GM10248 (cell line): ENCODE measurements around the gene UBE2E3.
"Not testable (repeated sequence)": the region's sequence is repeated elsewhere in the genome, so short reads cannot be mapped to it uniquely, and the experiment has no call there.

Source experiments
- CTCF ChIA-PET: fragments of 300-600 bp; sonication (Branson Sonifier 250); formaldehyde crosslinking; extraction: SDS; loops from one replicate; lab custom pipeline; 2021; ENCODE audit warnings: antibody characterized with exemption; lab: Yijun Ruan, JAX
- POLR2A ChIA-PET: fragments of 350-650 bp; sonication (Branson Sonifier 250); formaldehyde crosslinking; extraction: SDS; loops from one replicate; lab custom pipeline; 2020; ENCODE audit warnings: antibody characterized with exemption; lab: Yijun Ruan, JAX
- DNase-seq: peaks from one replicate; pipeline ENCODE4 v3.0.0; 2012; ENCODE audit errors: extremely low spot score
- TF ChIP-seq, protein P1 (sequence below): IDR thresholded peaks from 2 replicates; pipeline ENCODE4 v1.5.1; 2012; ENCODE audit warnings: mild to moderate bottlenecking, low read depth; ENCODE audit errors: extremely low read depth, missing control alignments, control extremely low read depth

UBE2E3 gene

DNA sequence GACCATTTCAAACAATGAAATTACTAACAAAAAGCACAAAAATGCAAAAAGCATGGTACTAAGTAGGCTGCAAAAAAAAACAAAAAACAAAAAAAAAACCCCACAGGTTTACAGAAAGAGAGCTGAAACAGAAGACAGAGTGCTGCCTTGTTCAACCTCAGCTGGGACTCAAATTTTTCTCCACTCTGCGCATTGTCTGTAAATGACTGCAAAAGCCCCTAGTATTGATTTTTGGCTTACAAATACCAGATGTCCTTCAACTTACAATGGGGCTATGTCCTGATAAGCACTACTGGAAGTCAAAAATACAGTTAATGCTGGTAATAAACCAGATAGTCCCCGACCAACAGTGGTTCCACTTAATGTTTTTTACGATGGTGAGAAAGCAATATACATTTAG is 42.2 kb downstream of the UBE2E3 start:
- ChIA-PET POLR2A (no interaction called here), CTCF (interaction anchor here (1.2 to 1.5 kb wide), 3 partner anchors 14 to 42 kb away, joined by 3 to 4 read pairs (median 3); partner anchors contain the start of gene UBE2E3)
- TF ChIP-seq, protein P1, sequence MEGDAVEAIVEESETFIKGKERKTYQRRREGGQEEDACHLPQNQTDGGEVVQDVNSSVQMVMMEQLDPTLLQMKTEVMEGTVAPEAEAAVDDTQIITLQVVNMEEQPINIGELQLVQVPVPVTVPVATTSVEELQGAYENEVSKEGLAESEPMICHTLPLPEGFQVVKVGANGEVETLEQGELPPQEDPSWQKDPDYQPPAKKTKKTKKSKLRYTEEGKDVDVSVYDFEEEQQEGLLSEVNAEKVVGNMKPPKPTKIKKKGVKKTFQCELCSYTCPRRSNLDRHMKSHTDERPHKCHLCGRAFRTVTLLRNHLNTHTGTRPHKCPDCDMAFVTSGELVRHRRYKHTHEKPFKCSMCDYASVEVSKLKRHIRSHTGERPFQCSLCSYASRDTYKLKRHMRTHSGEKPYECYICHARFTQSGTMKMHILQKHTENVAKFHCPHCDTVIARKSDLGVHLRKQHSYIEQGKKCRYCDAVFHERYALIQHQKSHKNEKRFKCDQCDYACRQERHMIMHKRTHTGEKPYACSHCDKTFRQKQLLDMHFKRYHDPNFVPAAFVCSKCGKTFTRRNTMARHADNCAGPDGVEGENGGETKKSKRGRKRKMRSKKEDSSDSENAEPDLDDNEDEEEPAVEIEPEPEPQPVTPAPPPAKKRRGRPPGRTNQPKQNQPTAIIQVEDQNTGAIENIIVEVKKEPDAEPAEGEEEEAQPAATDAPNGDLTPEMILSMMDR: no peak
- DNase-seq: no peak

DNA sequence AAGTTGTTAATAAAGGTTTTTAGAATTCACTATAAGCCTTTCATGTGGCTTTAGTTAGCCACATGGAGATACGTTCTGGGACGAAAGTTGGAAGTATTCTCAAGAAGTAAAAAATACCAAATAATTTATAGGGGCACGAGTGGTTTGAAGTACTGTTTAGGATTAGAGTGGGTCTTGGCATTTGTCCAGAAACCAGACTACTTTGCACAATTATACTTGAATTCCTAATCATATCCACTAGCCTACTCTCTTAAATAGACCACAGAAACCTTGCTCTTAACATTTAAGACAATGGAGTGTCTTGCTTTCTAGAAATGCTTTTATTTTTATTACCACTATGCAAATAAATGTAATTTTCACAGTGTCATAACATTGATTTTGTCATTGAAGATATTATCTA is 44.6 kb downstream of the UBE2E3 start:
- ChIA-PET CTCF (interaction anchor here (1.1 to 1.3 kb wide), 2 partner anchors 11 to 12 kb away, joined by 3 read pairs; no protein-coding TSS in a partner anchor), POLR2A (no interaction called here)
- no peak for DNase-seq
- TF ChIP-seq, protein P1: no peak

DNA sequence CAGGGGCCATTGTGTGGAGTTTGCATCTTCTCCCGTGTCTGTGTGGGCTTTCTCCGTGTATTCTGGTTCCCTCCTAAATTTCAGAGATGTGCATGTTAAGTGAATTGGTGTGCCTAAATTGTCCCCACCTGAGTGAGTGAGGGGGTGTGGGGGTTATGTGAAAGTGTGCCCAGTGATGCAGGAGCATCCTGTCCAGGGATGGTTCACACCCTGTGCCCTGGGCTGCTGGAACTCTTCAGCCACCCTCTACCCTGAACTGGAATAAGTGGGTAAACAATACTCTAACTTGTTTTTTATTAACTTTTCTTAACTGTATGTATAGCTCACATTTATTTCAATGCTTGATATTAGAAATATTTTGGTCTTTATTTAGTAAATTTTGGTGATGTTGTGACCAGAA is 56.0 kb downstream of the UBE2E3 start:
- ChIA-PET POLR2A (no interaction called here), CTCF (interaction anchor here (1.1 to 3.6 kb wide), 4 partner anchors 14 to 433 kb away, joined by 3 to 18 read pairs (median 4); no protein-coding TSS in a partner anchor)
- no peak for DNase-seq
- TF ChIP-seq, protein P1: no peak

- POLR2A ChIA-PET: interaction anchor here (0.7 kb wide), 1 partner anchor 29 kb away, joined by 3 read pairs; no protein-coding TSS in a partner anchor
- no peak for DNase-seq
- CTCF ChIA-PET: interaction anchor here (0.7 to 3.6 kb wide), 9 partner anchors 10 to 432 kb away, joined by 3 to 18 read pairs (median 3); partner anchors contain the start of gene UBE2E3
Observed at GRCh38 chr2:181036848-181037603, 56.6 kb downstream of the UBE2E3 start.

GRCh38 chr2:181037922-181038321 is 57.5 kb downstream of the UBE2E3 start:
- POLR2A ChIA-PET: no interaction called here
- DNase-seq: no peak
- CTCF ChIA-PET: interaction anchor here (0.7 to 3.6 kb wide), 8 partner anchors 9 to 431 kb away, joined by 3 to 18 read pairs (median 3); partner anchors contain the start of gene UBE2E3
- TF ChIP-seq, protein P1: no peak

More at GRCh38 chr2:181036848-181037603, 56.6 kb downstream of the UBE2E3 start:
- TF ChIP-seq, protein P1: no peak

DNA sequence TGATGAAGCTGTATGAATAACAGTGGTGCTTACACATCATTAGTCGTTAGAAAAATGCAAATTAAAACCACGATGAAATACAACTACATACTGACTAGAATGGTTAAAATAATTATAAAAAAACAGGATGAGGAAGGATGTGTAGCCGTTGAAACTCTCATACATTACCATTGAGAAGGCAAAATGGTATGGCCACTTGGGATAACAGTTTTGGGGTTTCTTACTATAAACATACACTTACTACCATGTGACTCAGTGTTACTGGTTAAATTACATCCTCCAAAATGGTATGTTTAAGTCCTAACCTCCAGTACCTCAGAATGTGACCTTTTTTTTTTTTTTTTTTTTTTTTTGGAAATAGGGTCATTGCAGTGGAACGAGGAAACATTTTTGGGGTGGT is 58.4 kb downstream of the UBE2E3 start:
- ChIA-PET POLR2A (no interaction called here), CTCF (interaction anchor here (3.6 kb wide), 1 partner anchor 20 kb away, joined by 18 read pairs; no protein-coding TSS in a partner anchor)
- TF ChIP-seq, protein P1: no peak
- no peak for DNase-seq

GRCh38 chr2:181040839-181041238 is 60.4 kb downstream of the UBE2E3 start:
- DNase-seq, CTCF ChIA-PET, POLR2A ChIA-PET: not testable (repeated sequence)
